OCI-LY1 (cell line): ENCODE data around the gene POLR3E.
A peak's percentile ranks its signal among the peaks of the same experiment; 100 is the strongest.

ENCODE experiments used
- H2AFZ ChIP-seq: fragments of 200-600 bp; sonication (generic), shearing (Covaris generic); 2 replicates; pipeline ENCODE4 v1.6.0; 2014; ENCODE audit warnings: antibody characterized with exemption, mild to moderate bottlenecking, low read length
- H3F3A ChIP-seq: fragments of 200-600 bp; sonication (generic), shearing (Covaris generic); 2 replicates; pipeline ENCODE4 v1.6.0; 2014; ENCODE audit warnings: mild to moderate bottlenecking, antibody characterized with exemption, low read length, moderate library complexity; ENCODE audit not compliant: insufficient read depth
- H3K27ac ChIP-seq: fragments of 200-600 bp; sonication (generic); 2 replicates; pipeline ENCODE4 v1.5.1; 2014; ENCODE audit warnings: low read length, mixed run types, mild to moderate bottlenecking, low read depth; ENCODE audit not compliant: poor library complexity, severe bottlenecking
- H3K27me3 ChIP-seq: fragments of 200-600 bp; sonication (generic); 2 replicates; pipeline ENCODE4 v1.6.0; 2014; ENCODE audit warnings: antibody characterized with exemption, mild to moderate bottlenecking, low read length, moderate library complexity; ENCODE audit not compliant: insufficient read depth
- H3K36me3 ChIP-seq: fragments of 200-600 bp; sonication (generic); 2 replicates; pipeline ENCODE4 v1.6.1; 2014; ENCODE audit warnings: mild to moderate bottlenecking, antibody characterized with exemption, low read length, moderate library complexity, mixed read lengths; ENCODE audit not compliant: insufficient read depth
- H3K4me1 ChIP-seq: fragments of 200-600 bp; sonication (generic); 2 replicates; pipeline ENCODE4 v1.5.1; 2014; ENCODE audit warnings: mild to moderate bottlenecking, low read length, moderate library complexity; ENCODE audit not compliant: insufficient read depth, severe bottlenecking
- H3K4me2 ChIP-seq: fragments of 200-600 bp; sonication (generic), shearing (Covaris generic); 2 replicates; pipeline ENCODE4 v1.6.1; 2014; ENCODE audit warnings: low read length
- H3K4me3 ChIP-seq: fragments of 200-600 bp; sonication (generic); 2 replicates; pipeline ENCODE4 v1.5.1; 2014; ENCODE audit warnings: low read length, low read depth, mild to moderate bottlenecking, mixed read lengths; ENCODE audit not compliant: poor library complexity, severe bottlenecking
- H3K79me2 ChIP-seq: fragments of 200-600 bp; shearing (Covaris generic); 2 replicates; pipeline ENCODE4 v1.6.1; 2016; ENCODE audit warnings: mixed run types, low read length, mixed read lengths; ENCODE audit not compliant: insufficient read depth
- H3K9ac ChIP-seq: fragments of 200-600 bp; sonication (generic), shearing (Covaris generic); 2 replicates; pipeline ENCODE4 v1.6.1; 2014; ENCODE audit warnings: mild to moderate bottlenecking, low read length, mixed read lengths
- H3K9me2 ChIP-seq: fragments of 200-600 bp; sonication (generic), shearing (Covaris generic); 2 replicates; pipeline ENCODE4 v1.6.1; 2014; ENCODE audit warnings: low read depth, mild to moderate bottlenecking, low read length, mixed read lengths
- H3K9me3 ChIP-seq: fragments of 200-600 bp; shearing (Covaris generic); 2 replicates; pipeline ENCODE4 v1.6.1; 2014; ENCODE audit warnings: low read length, mixed read lengths
- H4K20me1 ChIP-seq: fragments of 200-600 bp; sonication (generic), shearing (Covaris generic); 2 replicates; pipeline ENCODE4 v1.6.0; 2016; ENCODE audit warnings: mild to moderate bottlenecking, low read length; ENCODE audit not compliant: insufficient read depth
- EZH2 ChIP-seq: fragments of 200-600 bp; sonication (generic), shearing (Covaris generic); IDR thresholded peaks from 2 replicates; pipeline ENCODE4 v1.8.0; 2017; ENCODE audit warnings: borderline replicate concordance, mixed run types, mild to moderate bottlenecking, antibody characterized with exemption, low read length, moderate library complexity, mixed read lengths
- TF ChIP-seq, protein P1 (sequence below): fragments of 200-600 bp; sonication (generic), shearing (Covaris generic); IDR thresholded peaks from 2 replicates; pipeline ENCODE4 v1.5.1; 2017; ENCODE audit warnings: mild to moderate bottlenecking, antibody characterized with exemption, low read length, moderate library complexity, mixed read lengths

Gene POLR3E

DNA sequence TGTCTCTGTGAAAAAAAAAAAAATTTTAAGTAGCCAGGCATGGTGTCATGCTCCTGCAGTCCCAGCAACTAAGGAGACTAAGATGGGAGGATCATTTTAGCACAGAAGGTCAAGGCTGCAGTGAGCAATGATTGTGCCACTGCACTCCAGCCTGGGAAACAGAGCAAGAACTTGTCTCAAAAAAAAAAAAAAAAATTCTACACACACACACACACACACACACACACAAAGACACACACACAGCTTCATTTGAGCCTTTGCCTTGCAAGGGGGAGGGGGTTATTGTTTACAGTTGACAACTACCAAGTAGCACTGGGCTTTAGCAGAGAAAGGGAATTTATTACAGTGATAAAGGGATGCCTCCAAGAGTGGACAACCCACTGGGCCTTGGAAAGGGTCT is 4.9 kb upstream of the POLR3E start:
- H3F3A ChIP-seq = no peaks in the 10 kb centered on the region
- peaks cover 8% of the 10 kb centered on the region for H3K4me1 ChIP-seq
- TF ChIP-seq, protein P1, sequence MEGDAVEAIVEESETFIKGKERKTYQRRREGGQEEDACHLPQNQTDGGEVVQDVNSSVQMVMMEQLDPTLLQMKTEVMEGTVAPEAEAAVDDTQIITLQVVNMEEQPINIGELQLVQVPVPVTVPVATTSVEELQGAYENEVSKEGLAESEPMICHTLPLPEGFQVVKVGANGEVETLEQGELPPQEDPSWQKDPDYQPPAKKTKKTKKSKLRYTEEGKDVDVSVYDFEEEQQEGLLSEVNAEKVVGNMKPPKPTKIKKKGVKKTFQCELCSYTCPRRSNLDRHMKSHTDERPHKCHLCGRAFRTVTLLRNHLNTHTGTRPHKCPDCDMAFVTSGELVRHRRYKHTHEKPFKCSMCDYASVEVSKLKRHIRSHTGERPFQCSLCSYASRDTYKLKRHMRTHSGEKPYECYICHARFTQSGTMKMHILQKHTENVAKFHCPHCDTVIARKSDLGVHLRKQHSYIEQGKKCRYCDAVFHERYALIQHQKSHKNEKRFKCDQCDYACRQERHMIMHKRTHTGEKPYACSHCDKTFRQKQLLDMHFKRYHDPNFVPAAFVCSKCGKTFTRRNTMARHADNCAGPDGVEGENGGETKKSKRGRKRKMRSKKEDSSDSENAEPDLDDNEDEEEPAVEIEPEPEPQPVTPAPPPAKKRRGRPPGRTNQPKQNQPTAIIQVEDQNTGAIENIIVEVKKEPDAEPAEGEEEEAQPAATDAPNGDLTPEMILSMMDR = no peak
- TF ChIP-seq EZH2 = no peak
- no peak overlapping the region for H3K4me3 ChIP-seq
- H3K9me3 ChIP-seq = no peaks in the 10 kb centered on the region
- no peaks in the 10 kb centered on the region for H3K9me2 ChIP-seq
- H3K79me2 ChIP-seq = no peaks in the 10 kb centered on the region
- H3K4me2 ChIP-seq = no peak overlapping the region
- H3K27ac ChIP-seq = no peak overlapping the region
- H3K9ac ChIP-seq = no peak overlapping the region
- H2AFZ ChIP-seq = no peak overlapping the region
- H3K36me3 ChIP-seq = no peaks in the 10 kb centered on the region
- no peaks in the 10 kb centered on the region for H3K27me3 ChIP-seq
- H4K20me1 ChIP-seq = no peaks in the 10 kb centered on the region

DNA sequence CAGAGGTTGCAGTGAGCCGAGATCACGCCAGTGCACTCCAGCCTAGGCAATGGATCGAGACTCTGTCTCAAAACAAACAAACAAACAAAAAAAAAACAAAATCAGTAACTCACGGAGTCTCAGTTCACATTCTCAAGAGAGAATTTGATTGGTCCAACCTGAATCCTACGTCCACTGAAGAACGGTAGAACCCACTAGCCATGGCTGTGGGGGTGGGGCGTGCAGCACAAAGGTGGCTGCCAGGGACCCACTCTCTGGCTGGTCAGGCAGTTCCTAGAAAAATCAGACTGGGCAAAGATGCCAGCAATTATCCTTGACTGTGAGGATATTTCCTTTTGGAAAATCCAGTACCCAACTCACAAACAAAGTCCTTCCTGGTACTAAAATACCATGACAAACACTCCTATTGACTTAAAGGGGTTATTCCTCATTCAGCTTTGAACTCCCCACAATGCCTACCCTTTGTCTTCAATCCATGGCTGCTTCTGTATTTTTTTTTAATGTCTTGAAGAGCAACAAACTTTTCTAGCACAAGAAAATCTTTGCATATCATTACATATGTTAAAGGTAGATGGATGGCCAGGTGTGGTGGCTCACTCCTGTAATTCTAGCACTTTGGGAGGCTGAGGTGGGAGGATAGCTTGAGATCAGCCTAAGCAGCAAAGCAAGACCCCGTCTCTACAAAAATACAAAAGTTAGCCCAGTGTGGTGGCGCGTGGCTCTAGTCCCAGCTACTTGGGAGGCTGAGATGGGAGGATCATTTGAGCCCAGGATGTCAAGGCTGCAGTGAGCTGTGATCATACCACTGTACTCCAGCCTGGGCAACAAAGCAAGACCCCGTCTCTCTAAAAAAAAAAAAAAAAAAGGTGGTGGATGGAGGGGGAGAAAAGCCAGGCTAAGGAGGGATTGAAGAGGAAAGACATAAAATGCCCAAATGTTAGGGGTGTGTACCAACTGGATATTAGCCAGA is 3.8 kb upstream of the POLR3E start:
- no peak overlapping the region for H2AFZ ChIP-seq
- no peaks in the 10 kb centered on the region for H3K36me3 ChIP-seq
- TF ChIP-seq, protein P1 = no peak
- no peak for TF ChIP-seq EZH2

DNA sequence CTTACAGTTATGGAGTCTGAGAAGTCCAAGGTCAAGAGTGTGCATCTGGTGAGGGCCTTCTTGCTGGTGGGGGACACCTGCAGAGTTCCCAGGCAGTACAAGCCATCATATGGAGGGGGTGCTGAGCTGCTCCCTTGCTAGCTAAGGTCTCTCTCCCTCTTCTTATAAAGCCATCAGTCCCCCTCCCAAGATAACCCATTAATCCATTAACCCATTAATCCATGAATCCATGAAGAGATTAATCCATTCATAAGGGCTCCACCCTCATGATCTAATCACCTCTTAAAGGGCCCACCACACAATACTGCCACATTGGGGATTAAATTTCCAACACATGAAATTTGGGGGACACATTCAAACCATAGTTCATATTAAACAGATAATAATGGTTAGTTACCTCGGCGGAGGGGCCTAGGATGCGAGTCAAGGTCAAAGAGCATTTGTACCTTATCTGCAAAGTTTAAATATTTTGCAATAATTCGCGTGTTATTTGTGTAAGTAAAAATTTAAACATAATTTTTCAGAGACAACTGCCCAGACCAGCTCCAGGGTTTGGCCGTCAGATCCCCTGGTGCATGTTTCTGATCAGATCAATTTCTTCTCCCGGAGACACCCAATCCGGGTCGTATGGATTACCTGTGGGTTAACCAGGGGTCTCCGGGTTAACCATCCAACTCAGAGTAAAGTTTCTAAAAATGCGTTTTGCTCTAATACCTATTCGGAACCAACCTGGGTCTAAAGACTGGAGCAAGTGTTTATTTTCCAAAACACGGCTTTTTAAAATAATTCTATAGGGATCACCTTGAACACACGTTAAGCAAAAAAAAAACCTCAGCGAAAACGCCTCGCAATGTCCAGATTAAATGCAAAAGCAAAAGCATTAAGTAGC is 740 bp upstream of the POLR3E start:
- peak overlapping the region; percentile 71 for H3K9ac ChIP-seq
- H3K36me3 ChIP-seq = no peaks in the 10 kb centered on the region
- H3K9me2 ChIP-seq = no peaks in the 10 kb centered on the region
- TF ChIP-seq, protein P1 = no peak
- no peak for TF ChIP-seq EZH2
- H3K27me3 ChIP-seq = no peaks in the 10 kb centered on the region
- H3K4me2 ChIP-seq = peak overlapping the region; percentile 91
- peak overlapping the region; percentile 91 for H2AFZ ChIP-seq
- no peaks in the 10 kb centered on the region for H3K9me3 ChIP-seq
- peak overlapping the region; percentile 89 for H3K4me3 ChIP-seq
- peaks cover 26% of the 10 kb centered on the region for H3K4me1 ChIP-seq
- no peaks in the 10 kb centered on the region for H4K20me1 ChIP-seq
- H3K27ac ChIP-seq = no peak overlapping the region
- H3K79me2 ChIP-seq = peaks cover 24% of the 10 kb centered on the region
- H3F3A ChIP-seq = no peaks in the 10 kb centered on the region

More for the DNA sequence above, 3.8 kb upstream of the POLR3E start:
- Histone ChIP-seq H3K9me3 (no peaks in the 10 kb centered on the region), H3K27me3 (no peaks in the 10 kb centered on the region), H3K4me2 (no peak overlapping the region), H3K9ac (no peak overlapping the region), H3K27ac (no peak overlapping the region), H3K9me2 (no peaks in the 10 kb centered on the region), H3K4me3 (no peak overlapping the region), H3K79me2 (no peaks in the 10 kb centered on the region), H4K20me1 (no peaks in the 10 kb centered on the region), H3K4me1 (peaks cover 8% of the 10 kb centered on the region), H3F3A (no peaks in the 10 kb centered on the region)
